AG04449 (cell line): Measurements from ENCODE around the gene CRP.

ENCODE experiments used
- CTCF ChIA-PET: fragments of 350-600 bp; formaldehyde crosslinking; extraction: SDS; loops from one replicate; lab custom pipeline; 2021; ENCODE audit warnings: antibody characterized with exemption; lab: Yijun Ruan, JAX
- POLR2A ChIA-PET: fragments of 400-600, 350-600 bp; formaldehyde crosslinking; extraction: SDS; loops from one replicate; lab custom pipeline; 2020; ENCODE audit warnings: antibody characterized with exemption, inconsistent platforms; lab: Yijun Ruan, JAX
- DNase-seq: peaks from one replicate; pipeline ENCODE4 v3.0.0-alpha.2; 2010; ENCODE audit warnings: low read depth, low spot score
- H3K4me3 ChIP-seq: 2 replicates; pipeline ENCODE4 v1.5.1; 2011; ENCODE audit warnings: low read depth, mild to moderate bottlenecking, control low read depth, low read length
- CTCF ChIP-seq: IDR thresholded peaks from one replicate; pipeline ENCODE4 v1.5.1; 2011; ENCODE audit warnings: mild to moderate bottlenecking, moderate library complexity, low read length, control low read depth, inconsistent platforms; ENCODE audit not compliant: insufficient read depth; ENCODE audit errors: missing control alignments

The CRP gene

GRCh38 chr1:159668739-159669138 lies 45.6 kb downstream of the CRP start:
- DNase-seq: no peak
- ChIA-PET CTCF (no interaction called here), POLR2A (no interaction called here)
- H3K4me3 ChIP-seq: no peak overlapping the region
- TF ChIP-seq CTCF: no peak

DNA sequence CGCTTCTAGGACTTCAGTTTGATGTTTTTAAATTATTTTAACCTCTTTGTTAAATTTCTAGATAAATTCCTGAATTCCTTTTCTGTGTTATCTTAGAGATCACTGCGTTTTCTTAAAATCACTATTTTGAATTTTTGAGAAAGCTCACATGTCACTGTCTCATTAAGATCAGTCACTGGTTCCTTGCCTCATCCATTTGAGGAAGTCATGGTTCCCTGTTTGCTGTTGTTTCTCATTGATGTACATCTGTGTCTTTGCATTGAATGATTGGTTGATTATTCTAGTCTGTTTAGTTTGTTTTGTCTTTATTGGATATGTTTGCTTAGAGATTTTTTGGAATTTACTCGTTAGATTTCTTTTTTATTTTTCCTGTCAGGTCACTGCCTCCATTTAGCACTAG lies 50.1 kb downstream of the CRP start:
- H3K4me3 ChIP-seq: no peak overlapping the region
- no peak for DNase-seq
- no peak for TF ChIP-seq CTCF
- ChIA-PET POLR2A (no interaction called here), CTCF (no interaction called here)

GRCh38 chr1:159663552-159663951 lies 50.8 kb downstream of the CRP start:
- no peak overlapping the region for H3K4me3 ChIP-seq
- no peak for DNase-seq
- no peak for TF ChIP-seq CTCF
- POLR2A ChIA-PET: no interaction called here
- CTCF ChIA-PET: no interaction called here
